Umbilical cord (tissue), 2 donors: ENCODE data around the gene ARFGAP3. TPM values are rescaled to one million over a fixed set of nuclear protein-coding genes. Genes with fewer than 3 reads are reported as not detected.

ENCODE experiments used
- DNase-seq: peaks from one replicate; pipeline ENCODE4 v3.0.0-alpha.2; 2015; ENCODE audit warnings: low spot score
- total RNA-seq: library from RNA; depleted of rRNA; stranded (reverse); fragments of >200 nt; gene quantifications from one replicate; pipeline ENCODE4 v1.2.3, GENCODE V29; 2014; ENCODE audit warnings: low replicate concordance; ENCODE audit not compliant: insufficient read depth

Gene ARFGAP3
- total RNA-seq, 1 donor from 2014 or later, result 94.6 TPM

GRCh38 chr22:42820045-42820763 is 36.9 kb downstream of the ARFGAP3 start:
- peak; percentile 40 for DNase-seq

- DNase-seq, result no peak
Measured at GRCh38 chr22:42819412-42820044, 37.5 kb downstream of the ARFGAP3 start.

GRCh38 chr22:42817556-42817955 is 39.5 kb downstream of the ARFGAP3 start:
- no peak for DNase-seq

GRCh38 chr22:42816336-42816735 is 40.7 kb downstream of the ARFGAP3 start:
- DNase-seq, result no peak

DNA sequence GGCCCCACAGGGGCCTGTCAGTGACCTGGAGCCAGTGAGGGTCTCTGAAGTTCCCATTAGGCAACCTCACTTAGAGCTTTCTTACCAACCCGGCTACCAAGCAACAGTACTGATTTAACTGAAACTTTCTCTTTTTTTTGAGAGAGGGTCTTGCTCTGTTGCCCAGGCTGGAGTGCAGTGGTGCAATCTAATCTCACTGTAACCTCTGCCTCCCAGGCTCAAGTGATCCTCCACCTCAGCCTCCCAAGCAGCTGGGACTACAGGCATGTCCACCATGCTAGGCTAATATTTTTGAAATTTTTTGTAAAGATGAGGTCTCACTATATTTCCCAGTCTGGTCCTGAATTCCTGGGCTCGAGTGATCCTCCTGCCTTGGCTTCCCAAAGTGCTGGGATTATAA is 42.5 kb downstream of the ARFGAP3 start:
- no peak for DNase-seq

DNA sequence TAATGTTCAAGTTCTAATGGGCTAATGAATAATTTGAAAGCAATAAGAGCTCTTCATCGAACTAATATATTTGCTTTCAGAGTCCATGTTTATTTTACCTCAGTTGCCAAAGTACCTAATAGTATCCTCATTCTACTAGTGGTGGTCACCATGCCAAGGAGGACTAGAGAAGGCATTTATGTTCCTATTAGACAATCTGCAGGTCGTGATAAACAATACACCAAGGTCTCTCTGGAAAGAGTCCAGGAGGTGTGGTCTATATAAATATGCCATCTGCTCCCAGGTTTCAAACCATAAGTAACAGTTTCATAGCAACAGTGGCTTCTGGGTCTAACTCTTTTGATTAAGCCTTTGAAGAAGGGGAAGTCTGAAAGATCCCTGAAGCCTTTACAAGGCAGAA is 42.9 kb downstream of the ARFGAP3 start:
- no peak for DNase-seq

DNA sequence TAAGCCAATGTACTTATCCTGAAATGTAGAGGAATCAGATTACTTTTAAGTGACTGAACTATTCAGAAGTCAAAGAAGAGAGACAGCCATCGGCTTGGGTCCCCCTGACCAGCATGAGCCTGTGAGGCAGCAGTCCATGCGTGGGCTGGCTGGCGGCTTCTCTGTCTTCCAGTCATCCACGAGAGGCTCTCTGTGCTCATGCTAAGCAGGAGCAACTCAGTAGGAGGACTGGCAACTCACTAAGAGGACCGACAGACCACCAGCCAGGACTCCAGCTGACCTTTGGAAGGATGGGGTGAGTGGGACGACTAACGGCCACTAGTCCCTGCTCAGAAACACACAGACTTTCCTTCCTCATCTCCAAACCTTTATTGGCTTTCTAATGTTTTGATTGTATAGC is 43.6 kb downstream of the ARFGAP3 start:
- no peak for DNase-seq

GRCh38 chr22:42811459-42811858 is 45.6 kb downstream of the ARFGAP3 start:
- no peak for DNase-seq

- DNase-seq, result no peak
Measured at GRCh38 chr22:42808521-42808920, 48.6 kb downstream of the ARFGAP3 start.

- DNase-seq, result no peak
Measured at GRCh38 chr22:42807185-42807584, 49.9 kb downstream of the ARFGAP3 start.

- DNase-seq, result no peak
Measured at GRCh38 chr22:42805998-42806830, 50.9 kb downstream of the ARFGAP3 start.

DNA sequence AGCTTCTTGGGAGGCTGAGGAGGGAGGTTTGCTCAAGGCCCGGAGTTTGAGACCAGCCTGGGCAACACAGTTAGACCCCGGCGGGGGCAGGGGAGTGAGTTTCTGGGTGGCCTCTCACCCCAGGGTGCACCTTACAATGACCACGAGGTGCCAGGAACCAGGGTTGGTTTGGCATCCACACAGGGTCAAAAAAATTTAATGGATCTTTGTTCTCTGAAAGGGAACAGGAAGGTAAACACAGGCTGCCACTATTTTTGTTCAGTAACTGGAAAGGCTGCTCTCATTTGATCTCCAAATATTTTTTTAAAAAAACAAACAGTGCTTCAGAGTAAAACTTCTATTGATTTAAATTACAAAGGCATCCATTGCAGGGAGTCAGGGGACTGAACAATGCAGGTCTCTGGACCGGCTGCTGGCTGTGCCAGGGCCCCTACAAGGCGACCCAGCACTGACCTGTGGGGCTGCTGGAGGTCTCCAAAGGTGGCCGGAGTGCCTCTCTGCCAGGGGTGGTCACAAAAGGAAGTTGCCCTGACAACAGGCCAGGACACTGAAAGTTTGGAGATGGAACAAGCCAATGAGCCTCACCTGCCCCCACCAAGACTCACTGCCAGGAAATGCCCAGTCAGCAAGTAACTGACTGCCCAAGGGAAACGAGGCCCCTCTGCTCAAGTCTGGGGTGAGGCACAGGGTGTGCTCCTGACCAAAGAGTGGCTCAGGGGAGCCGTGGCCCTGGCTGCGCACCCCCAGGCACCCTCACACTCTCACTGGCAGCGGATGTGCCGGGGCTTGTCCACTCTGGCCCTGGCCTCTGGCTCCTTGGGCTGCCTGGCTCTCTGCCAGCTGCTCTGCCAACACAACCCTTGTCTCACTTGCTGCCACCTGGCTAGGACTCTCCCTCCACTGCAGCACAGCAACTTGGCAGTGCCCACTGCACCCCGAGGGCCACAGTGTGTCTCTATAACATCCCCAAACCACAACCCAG is 51.8 kb downstream of the ARFGAP3 start:
- DNase-seq, result no peak

GRCh38 chr22:42803389-42803788 is 53.7 kb downstream of the ARFGAP3 start:
- DNase-seq, result no peak

GRCh38 chr22:42801252-42802080 is 55.6 kb downstream of the ARFGAP3 start:
- DNase-seq, result no peak

GRCh38 chr22:42800451-42801251 is 56.4 kb downstream of the ARFGAP3 start:
- DNase-seq, result no peak

DNA sequence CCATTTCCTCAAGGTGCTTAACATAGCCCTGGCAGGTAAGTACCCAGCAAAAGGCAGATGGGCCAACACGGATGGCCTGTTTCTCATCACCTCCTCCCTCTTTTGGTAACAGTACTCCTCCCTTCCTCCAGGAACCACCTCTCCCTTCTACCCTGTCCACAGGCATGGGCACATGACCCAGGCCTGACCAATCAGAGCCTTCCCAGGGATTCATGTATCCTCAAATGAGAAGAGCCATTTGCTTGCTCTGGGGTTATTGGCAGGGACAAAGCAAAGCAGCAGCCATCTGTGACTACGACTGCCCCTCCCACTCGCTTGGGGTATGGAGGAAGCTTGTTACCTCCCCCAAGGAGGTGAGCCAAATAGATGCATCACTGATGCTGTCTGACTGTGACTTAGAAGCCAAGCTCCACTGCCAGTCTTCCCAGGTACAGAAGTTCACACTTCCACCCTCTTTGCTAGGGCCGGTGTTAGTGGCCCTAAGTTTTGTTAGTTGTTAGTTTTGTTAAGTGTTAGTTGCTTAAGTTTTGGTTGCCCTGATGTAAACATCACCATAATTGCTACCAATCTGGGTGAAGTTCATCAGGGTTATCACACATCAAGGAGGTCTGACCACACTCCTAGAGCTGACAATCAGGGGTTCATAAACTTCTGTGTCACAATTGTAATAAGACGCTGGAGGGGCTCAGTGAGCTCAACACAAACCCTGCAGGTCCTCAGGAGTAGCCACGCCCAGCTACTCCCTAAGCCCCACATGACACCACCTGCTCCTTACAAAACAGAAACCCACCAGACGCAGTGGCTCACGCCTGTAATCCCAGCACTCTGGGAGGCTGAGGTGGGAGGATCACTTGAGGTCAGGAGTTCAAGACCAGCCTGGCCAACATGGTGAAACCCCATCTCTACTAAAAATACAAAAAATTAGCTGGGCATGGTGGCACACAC is 57.3 kb downstream of the ARFGAP3 start:
- DNase-seq, result no peak

DNA sequence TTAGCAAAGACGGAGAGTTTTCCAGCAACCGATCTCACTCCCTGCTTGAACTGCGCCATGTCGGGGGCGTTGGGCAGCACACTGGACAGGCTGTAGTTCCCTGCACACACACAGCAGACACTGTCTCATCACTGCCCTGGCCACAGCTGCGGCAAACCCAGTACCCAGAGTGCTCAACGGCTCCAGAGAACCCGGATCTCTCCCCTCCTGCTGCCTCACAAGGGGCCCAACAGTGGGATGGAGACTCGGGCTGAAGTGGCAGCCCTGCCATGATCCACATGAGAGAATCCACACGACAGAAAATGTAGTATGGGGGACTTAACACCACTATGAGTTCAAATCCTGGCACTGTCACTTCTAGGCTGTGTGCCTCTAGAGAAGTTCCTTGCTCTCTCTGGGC is 58.0 kb downstream of the ARFGAP3 start:
- no peak for DNase-seq

GRCh38 chr22:42797011-42797410 is 60.1 kb downstream of the ARFGAP3 start:
- no peak for DNase-seq
